Measurements from ENCODE around the gene MAP4K4. TPM values are rescaled to one million over a fixed set of nuclear protein-coding genes. Genes with fewer than 3 reads are reported as not detected.

Gene MAP4K4
- total and polyA plus RNA-seq, 4 donors = 19.7 to 91.7 (median 54.0) TPM

DNA sequence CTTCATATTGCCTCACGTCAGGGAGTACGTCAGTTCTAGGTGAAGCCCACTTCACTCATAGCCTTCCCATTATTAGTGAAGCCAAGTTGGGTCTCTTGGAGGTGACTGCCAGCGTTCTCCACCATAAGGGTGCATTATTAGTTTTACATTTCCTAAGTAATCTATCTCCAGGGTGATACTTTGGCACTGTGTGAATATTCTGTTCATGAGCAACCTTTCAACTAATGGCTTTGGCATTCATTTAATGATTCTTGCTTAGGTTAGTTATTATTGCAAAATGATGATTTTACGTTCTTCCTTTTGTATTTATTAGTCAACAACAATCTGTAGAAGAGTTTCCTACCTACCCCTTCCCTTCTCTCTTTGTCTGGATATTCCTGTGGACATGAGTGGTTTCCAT is 97.5 kb downstream of the MAP4K4 start:
- DNase-seq (no peak), ATAC-seq (ENCODE audit: insufficient read depth, low FRiP score) (no peak)
- TF ChIP-seq, protein P1, sequence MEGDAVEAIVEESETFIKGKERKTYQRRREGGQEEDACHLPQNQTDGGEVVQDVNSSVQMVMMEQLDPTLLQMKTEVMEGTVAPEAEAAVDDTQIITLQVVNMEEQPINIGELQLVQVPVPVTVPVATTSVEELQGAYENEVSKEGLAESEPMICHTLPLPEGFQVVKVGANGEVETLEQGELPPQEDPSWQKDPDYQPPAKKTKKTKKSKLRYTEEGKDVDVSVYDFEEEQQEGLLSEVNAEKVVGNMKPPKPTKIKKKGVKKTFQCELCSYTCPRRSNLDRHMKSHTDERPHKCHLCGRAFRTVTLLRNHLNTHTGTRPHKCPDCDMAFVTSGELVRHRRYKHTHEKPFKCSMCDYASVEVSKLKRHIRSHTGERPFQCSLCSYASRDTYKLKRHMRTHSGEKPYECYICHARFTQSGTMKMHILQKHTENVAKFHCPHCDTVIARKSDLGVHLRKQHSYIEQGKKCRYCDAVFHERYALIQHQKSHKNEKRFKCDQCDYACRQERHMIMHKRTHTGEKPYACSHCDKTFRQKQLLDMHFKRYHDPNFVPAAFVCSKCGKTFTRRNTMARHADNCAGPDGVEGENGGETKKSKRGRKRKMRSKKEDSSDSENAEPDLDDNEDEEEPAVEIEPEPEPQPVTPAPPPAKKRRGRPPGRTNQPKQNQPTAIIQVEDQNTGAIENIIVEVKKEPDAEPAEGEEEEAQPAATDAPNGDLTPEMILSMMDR (IDR thresholded peaks at IDR 0.05; ENCODE audit: control extremely low read depth, extremely low read depth) = no peak
- Histone ChIP-seq H3K4me3 (no peak overlapping the region), H3K4me1 (ENCODE audit: control insufficient read depth in 5 of 5, insufficient read depth in 5 of 5, low read length in 5 of 5) (peaks cover 3 to 47% (median 17%) of the 10 kb centered on the region in 5 donors), H3K27me3 (ENCODE audit: control insufficient read depth in 3 of 3, insufficient read depth in 3 of 3, low read length in 2 of 3) (no peaks in the 10 kb centered on the region), H3K9ac (ENCODE audit: insufficient read depth in 1 of 2, low read length in 2 of 2) (no peak overlapping the region), H3K36me3 (ENCODE audit: control insufficient read depth in 4 of 4, insufficient read depth in 4 of 4, low read length in 4 of 4) (peaks cover 0 to 9% (median 1%) of the 10 kb centered on the region in 4 donors), H3K27ac (ENCODE audit: low read depth in 1 of 2, low read length in 1 of 2) (no peak overlapping the region), H3K9me3 (ENCODE audit: control insufficient read depth in 4 of 4, insufficient read depth in 3 of 4, low read length in 3 of 4) (no peaks in the 10 kb centered on the region)
- 90 to 94% methylated on average over 4 of the region's 4 CpGs for WGBS, 2 donors

DNA sequence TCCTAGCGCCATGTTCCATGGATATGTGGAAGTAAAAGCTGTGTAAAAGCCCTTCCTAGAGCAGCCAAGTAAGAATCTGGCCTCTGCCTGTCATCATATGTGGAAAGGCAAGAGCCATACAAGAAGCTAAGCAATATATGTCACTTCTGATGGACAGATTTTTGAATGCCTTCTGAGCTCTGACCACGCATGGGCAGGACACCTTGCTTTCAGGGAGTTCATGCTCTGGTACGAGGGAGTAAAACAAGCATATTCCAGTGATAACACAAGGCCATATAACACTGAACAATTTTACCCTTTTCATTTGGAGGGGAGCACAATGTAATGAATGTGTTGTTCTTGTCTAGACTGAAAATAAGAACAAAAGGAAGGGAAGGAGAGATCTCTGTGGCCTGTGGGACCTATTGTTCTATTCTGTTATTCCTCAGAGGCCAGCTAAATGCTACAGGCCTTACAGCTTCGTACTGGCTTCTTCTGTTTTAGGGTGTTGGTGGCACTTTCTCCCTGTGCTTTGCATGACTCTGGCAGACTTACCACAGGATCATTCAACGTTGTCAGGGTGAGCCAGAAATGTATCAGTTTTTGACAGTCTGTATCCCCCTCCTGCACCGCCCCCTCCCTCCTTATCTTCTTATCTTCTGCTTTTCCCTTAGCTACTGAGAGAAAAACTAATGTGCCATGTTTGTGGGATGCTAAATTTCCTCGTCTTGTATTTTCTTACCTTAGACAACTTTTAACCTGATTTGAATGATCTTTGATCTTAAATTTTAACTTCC is 99.5 kb downstream of the MAP4K4 start:
- WGBS, 2 donors = 76 to 81% methylated on average over 7 of the region's 7 CpGs
- no peak overlapping the region for H3K9ac ChIP-seq (ENCODE audit: insufficient read depth in 1 of 2, low read length in 2 of 2)
- H3K4me3 ChIP-seq = no peak overlapping the region
- H3K9me3 ChIP-seq (ENCODE audit: control insufficient read depth in 4 of 4, insufficient read depth in 3 of 4, low read length in 3 of 4) = no peaks in the 10 kb centered on the region
- peaks cover 0 to 5% (median 1%) of the 10 kb centered on the region in 4 donors for H3K36me3 ChIP-seq (ENCODE audit: control insufficient read depth in 4 of 4, insufficient read depth in 4 of 4, low read length in 4 of 4)
- TF ChIP-seq, protein P1 (IDR thresholded peaks at IDR 0.05; ENCODE audit: control extremely low read depth, extremely low read depth) = no peak
- no peak for DNase-seq
- no peak for ATAC-seq (ENCODE audit: insufficient read depth, low FRiP score)
- no peaks in the 10 kb centered on the region for H3K27me3 ChIP-seq (ENCODE audit: control insufficient read depth in 3 of 3, insufficient read depth in 3 of 3, low read length in 2 of 3)
- peaks cover 3 to 45% (median 12%) of the 10 kb centered on the region in 5 donors for H3K4me1 ChIP-seq (ENCODE audit: control insufficient read depth in 5 of 5, insufficient read depth in 5 of 5, low read length in 5 of 5)
- H3K27ac ChIP-seq (ENCODE audit: low read depth in 1 of 2, low read length in 1 of 2) = no peak overlapping the region

DNA sequence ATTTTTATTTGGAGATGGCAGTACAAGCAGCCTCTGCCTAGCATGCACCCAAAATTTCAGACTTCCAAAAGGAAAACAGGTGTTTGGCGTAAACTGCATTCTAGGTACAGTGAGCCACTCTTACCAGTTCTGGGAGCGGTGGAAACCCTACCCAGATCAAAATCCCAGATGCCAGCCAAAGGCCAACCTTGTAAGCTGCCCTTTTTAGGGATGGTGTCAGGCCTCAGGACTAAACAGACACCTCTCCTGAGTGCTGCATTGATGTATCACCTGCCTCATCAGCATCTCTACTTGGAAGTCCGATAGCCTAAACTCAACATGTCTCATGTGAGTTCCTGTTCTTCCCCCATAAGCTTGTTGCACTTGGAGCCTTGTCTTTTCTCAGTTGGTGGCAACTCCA is 104.0 kb downstream of the MAP4K4 start:
- ATAC-seq (ENCODE audit: insufficient read depth, low FRiP score) (no peak), DNase-seq (no peak)
- TF ChIP-seq, protein P1 (IDR thresholded peaks at IDR 0.05; ENCODE audit: control extremely low read depth, extremely low read depth) = no peak
- no peak overlapping the region for H3K4me3 ChIP-seq
- peaks cover 7 to 49% (median 16%) of the 10 kb centered on the region in 5 donors for H3K4me1 ChIP-seq (ENCODE audit: control insufficient read depth in 5 of 5, insufficient read depth in 5 of 5, low read length in 5 of 5)
- no peak overlapping the region for H3K9ac ChIP-seq (ENCODE audit: insufficient read depth in 1 of 2, low read length in 2 of 2)
- 95 to 100% methylated on average over 3 of the region's 3 CpGs for WGBS, 2 donors
- no peaks in the 10 kb centered on the region for H3K27me3 ChIP-seq (ENCODE audit: control insufficient read depth in 3 of 3, insufficient read depth in 3 of 3, low read length in 2 of 3)
- no peaks in the 10 kb centered on the region for H3K9me3 ChIP-seq (ENCODE audit: control insufficient read depth in 4 of 4, insufficient read depth in 3 of 4, low read length in 3 of 4)
- no peak overlapping the region for H3K27ac ChIP-seq (ENCODE audit: low read depth in 1 of 2, low read length in 1 of 2)
- peaks cover 0 to 5% (median 0%) of the 10 kb centered on the region in 4 donors for H3K36me3 ChIP-seq (ENCODE audit: control insufficient read depth in 4 of 4, insufficient read depth in 4 of 4, low read length in 4 of 4)

Measured in lung (tissue), 12 donors.